Adrenal gland (tissue), 19 donors: ENCODE data around the gene MARCKS. TPM values are rescaled to one million over a fixed set of nuclear protein-coding genes. Genes with fewer than 3 reads are reported as not detected.

Source experiments
- DNase-seq, 7 donors: peaks; one replicate each; pipeline ENCODE4 v3.0.0-alpha.2; 2019 to 2020
- H3K27ac ChIP-seq, 5 donors: fragments of 200-600 bp; sonication (generic) in 4 of 5; 1 replicate in 3 of 5; 2 replicates in 2 of 5; pipeline versions ENCODE4 v1.5.1 to v1.8.0; 2016 to 2020; ENCODE audit warnings: mild to moderate bottlenecking in 1 of 5
- H3K27me3 ChIP-seq: fragments of 200-600 bp; 2 replicates; pipeline ENCODE4 v1.8.0; 2021
- H3K36me3 ChIP-seq, 2 donors: fragments of 200-600 bp; replicated peaks in 1 of 2; 1 replicate in 1 of 2; 2 replicates in 1 of 2; pipeline versions ENCODE4 v1.5.1 to v1.8.0; 2018 to 2022
- H3K4me1 ChIP-seq, 2 donors: fragments of 200-600 bp; replicated peaks in 1 of 2; 1 replicate in 1 of 2; 2 replicates in 1 of 2; pipeline versions ENCODE4 v1.5.1 to v1.8.0; 2018 to 2021
- H3K4me3 ChIP-seq, 4 donors: fragments of 200-600 bp; sonication (generic) in 3 of 4; one replicate each; pipeline ENCODE4 v1.5.1; 2016 to 2018
- H3K9me3 ChIP-seq, 3 donors: fragments of 200-600 bp; sonication (generic) in 1 of 3; replicated peaks in 1 of 3; 1 replicate in 2 of 3; 2 replicates in 1 of 3; pipeline versions ENCODE4 v1.5.1 to v1.8.0; 2016 to 2021
- POLR2A ChIP-seq, 2 donors: fragments of 450-650 bp; IDR thresholded peaks; one replicate each; pipeline ENCODE4 v1.6.1; 2017; ENCODE audit warnings: antibody characterized with exemption in 2 of 2, mild to moderate bottlenecking in 2 of 2, moderate library complexity in 1 of 2
- WGBS, 4 donors: extraction: QIAGEN DNeasy Blood & Tissue Kit in 2 of 4; methylation state at CpG; one replicate each; pipeline versions ENCODE4 v1.1.5 to v1.1.7; 2013 to 2017; 5-methylcytosine and 5-hydroxymethylcytosine counted together
- intact Hi-C, 2 donors: fragments of 100-400 bp; cut with DNase I; formaldehyde crosslinking; loops; one replicate each; pipeline versions ENCODE4 v1.14.1 to v1.15.0; 2022 to 2023
- long read RNA-seq, 10 donors: library from polyadenylated mRNA in 3 of 10; unstranded in 2 of 10; stranded (forward) in 1 of 10; transcript quantifications; one replicate each; pipeline ENCODE4 v2.0.0 and lab custom pipeline, GENCODE V29; 2021 to 2026
- polyA plus RNA-seq, 3 donors: library from polyadenylated mRNA; stranded (reverse); fragments of 200-250 nt in 2 of 3; fragments of 350-450 nt in 1 of 3; fragmentation: Illumina TruSeq in 1 of 3; extraction: RNeasy Lipid Tissue Mini Kit (QIAGEN cat#74804) in 1 of 3; gene quantifications; one replicate each; pipeline ENCODE4 v1.2.3, GENCODE V29; 2013 to 2014
- total RNA-seq, 9 donors: library from RNA; depleted of rRNA in 4 of 9; stranded (reverse); fragments of >200 nt in 4 of 9; fragments of 120-200 nt in 1 of 9; fragmentation: NEBNext Ultra II Directional in 1 of 9; extraction: Animal tissue kit (Norgen Biotek cat#: 25700) in 1 of 9; gene quantifications; one replicate each; pipeline versions ENCODE4 v1.1.0 to v1.2.4, GENCODE V29; 2013 to 2023
- TF ChIP-seq, protein P1 (sequence below), 6 experiments: fragments of 450-650 bp in 4 of 6; fragments of 200-600 bp in 2 of 6; sonication (generic) in 1 of 6; IDR thresholded peaks; 1 replicate in 5 of 6; 2 replicates in 1 of 6; pipeline versions ENCODE4 v1.5.1 to v1.8.0; 2016 to 2021; ENCODE audit warnings: antibody characterized with exemption in 6 of 6, mild to moderate bottlenecking in 2 of 6, moderate library complexity in 1 of 6
- donor health status: healthy with polysubstance abuse.
- donor health status: Bipolar disorder and iron deficiency.
- donor health status: DM: yes; HTN: yes; CAD: no.
- donor health status: DM: no; HTN: no; CAD: no.
- donor health status: DM: no; HTN: no; CAD: no.
- donor health status: DM: yes; HTN: yes; CAD: no.

MARCKS gene
- total RNA-seq = 10 to 100 TPM; 27.6 to 71.3 (median 43.4) TPM
- polyA plus RNA-seq = 10 to 100 TPM in 2 of 3 donors, 1 to 10 TPM in 1; 8.7 to 12.8 (median 12.3) TPM
- long read RNA-seq, donor 1, full-length matches to known transcripts = 25 of 25 reads
- long read RNA-seq, donor 1, partial matches to known transcripts = 0 of 25 reads
- long read RNA-seq, donor 1, other reads (novel, unspliced or antisense) = 0 of 25 reads
- long read RNA-seq, donor 2, full-length matches to known transcripts = 23 of 23 reads
- long read RNA-seq, donor 2, partial matches to known transcripts = 0 of 23 reads
- long read RNA-seq, donor 2, other reads (novel, unspliced or antisense) = 0 of 23 reads
- long read RNA-seq, donor 3, full-length matches to known transcripts = 27 of 40 reads
- long read RNA-seq, donor 3, partial matches to known transcripts = 13 of 40 reads
- long read RNA-seq, donor 3, other reads (novel, unspliced or antisense) = 0 of 40 reads
- long read RNA-seq, donor 4, partial matches to known transcripts = 0 of 7 reads
- long read RNA-seq, donor 4, other reads (novel, unspliced or antisense) = 7 of 7 reads
- long read RNA-seq, donor 5, full-length matches to known transcripts = 111 of 123 reads
- long read RNA-seq, donor 5, partial matches to known transcripts = 11 of 123 reads
- long read RNA-seq, donor 5, other reads (novel, unspliced or antisense) = 1 of 123 reads
- long read RNA-seq, donor 6, full-length matches to known transcripts = 2 of 14 reads
- long read RNA-seq, donor 6, partial matches to known transcripts = 0 of 14 reads
- long read RNA-seq, donor 6, other reads (novel, unspliced or antisense) = 12 of 14 reads
- long read RNA-seq, donor 7, full-length matches to known transcripts = 25 of 33 reads
- long read RNA-seq, donor 7, partial matches to known transcripts = 8 of 33 reads
- long read RNA-seq, donor 7, other reads (novel, unspliced or antisense) = 0 of 33 reads
- long read RNA-seq, donor 8, full-length matches to known transcripts = 66 of 66 reads
- long read RNA-seq, donor 8, partial matches to known transcripts = 0 of 66 reads
- long read RNA-seq, donor 8, other reads (novel, unspliced or antisense) = 0 of 66 reads
- long read RNA-seq, donor 9, full-length matches to known transcripts = 30 of 167 reads
- long read RNA-seq, donor 9, partial matches to known transcripts = 137 of 167 reads
- long read RNA-seq, donor 9, other reads (novel, unspliced or antisense) = 0 of 167 reads
- long read RNA-seq, donor 10, full-length matches to known transcripts = 41 of 41 reads
- long read RNA-seq, donor 10, partial matches to known transcripts = 0 of 41 reads
- long read RNA-seq, donor 10, other reads (novel, unspliced or antisense) = 0 of 41 reads

GRCh38 chr6:113856625-113857555 lies at the start of gene MARCKS:
TSS of gene MARCKS (plus strand) at chr6:113857345. CDS start at chr6:113857746, 401 bp downstream.
- intact Hi-C loops = no loop called here
- Histone ChIP-seq H3K4me3 (peak within 1 kb of the TSS in 3 of 4 donors; percentile 39 to 70 (median 68)), H3K4me1 (peaks cover 8 to 23% of the 10 kb centered on the region in 2 donors), H3K27me3 (peaks cover 6% of the 10 kb centered on the region), H3K9me3 (no peaks in the 10 kb centered on the region), H3K27ac (peak within 1 kb of the TSS; percentile 66 to 91 (median 84)), H3K36me3 (no peaks in the 10 kb centered on the region)
- TF ChIP-seq, protein P1, sequence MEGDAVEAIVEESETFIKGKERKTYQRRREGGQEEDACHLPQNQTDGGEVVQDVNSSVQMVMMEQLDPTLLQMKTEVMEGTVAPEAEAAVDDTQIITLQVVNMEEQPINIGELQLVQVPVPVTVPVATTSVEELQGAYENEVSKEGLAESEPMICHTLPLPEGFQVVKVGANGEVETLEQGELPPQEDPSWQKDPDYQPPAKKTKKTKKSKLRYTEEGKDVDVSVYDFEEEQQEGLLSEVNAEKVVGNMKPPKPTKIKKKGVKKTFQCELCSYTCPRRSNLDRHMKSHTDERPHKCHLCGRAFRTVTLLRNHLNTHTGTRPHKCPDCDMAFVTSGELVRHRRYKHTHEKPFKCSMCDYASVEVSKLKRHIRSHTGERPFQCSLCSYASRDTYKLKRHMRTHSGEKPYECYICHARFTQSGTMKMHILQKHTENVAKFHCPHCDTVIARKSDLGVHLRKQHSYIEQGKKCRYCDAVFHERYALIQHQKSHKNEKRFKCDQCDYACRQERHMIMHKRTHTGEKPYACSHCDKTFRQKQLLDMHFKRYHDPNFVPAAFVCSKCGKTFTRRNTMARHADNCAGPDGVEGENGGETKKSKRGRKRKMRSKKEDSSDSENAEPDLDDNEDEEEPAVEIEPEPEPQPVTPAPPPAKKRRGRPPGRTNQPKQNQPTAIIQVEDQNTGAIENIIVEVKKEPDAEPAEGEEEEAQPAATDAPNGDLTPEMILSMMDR (IDR thresholded peaks at IDR 0.05) = no peak
- TF ChIP-seq POLR2A (IDR thresholded peaks at IDR 0.05) = peak in 1 of 2 donors; percentile 46
- WGBS, 4 donors = 2 to 3% (median 2%) methylated on average over 42 to 49 of the region's 49 CpGs
- peak; percentile 38 to 86 (median 65) for DNase-seq

DNA sequence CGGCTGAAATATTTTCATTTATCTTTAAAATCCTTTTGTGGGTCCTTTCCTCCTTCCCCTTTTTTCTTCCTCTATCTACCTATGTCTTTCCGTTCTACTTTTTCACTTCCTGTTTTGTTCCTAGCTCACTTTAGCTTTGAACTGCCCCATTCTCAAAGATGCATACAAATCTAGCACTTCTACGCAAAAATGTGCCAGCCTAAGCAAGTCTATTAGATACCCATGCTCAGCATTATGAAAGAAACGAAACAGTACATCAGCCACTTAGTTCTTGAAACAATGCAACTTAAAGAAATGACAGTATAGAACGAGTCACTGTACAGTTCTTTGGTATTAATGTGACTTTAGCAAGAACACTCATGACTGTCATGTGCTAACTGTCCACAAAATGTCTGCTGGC lies 47.3 kb upstream of the MARCKS start:
- Histone ChIP-seq H3K27ac (peak overlapping the region in 1 of 5 donors; percentile 13), H3K4me3 (no peak overlapping the region), H3K36me3 (no peaks in the 10 kb centered on the region), H3K9me3 (no peaks in the 10 kb centered on the region), H3K27me3 (no peaks in the 10 kb centered on the region), H3K4me1 (no peaks in the 10 kb centered on the region)
- DNase-seq = no peak
- WGBS, 4 donors = 67 to 74% (median 70%) methylated on average over 5 of the region's 5 CpGs
- intact Hi-C loops = no loop called here
- TF ChIP-seq, protein P1 (IDR thresholded peaks at IDR 0.05) = no peak
- no peak for TF ChIP-seq POLR2A (IDR thresholded peaks at IDR 0.05)

DNA sequence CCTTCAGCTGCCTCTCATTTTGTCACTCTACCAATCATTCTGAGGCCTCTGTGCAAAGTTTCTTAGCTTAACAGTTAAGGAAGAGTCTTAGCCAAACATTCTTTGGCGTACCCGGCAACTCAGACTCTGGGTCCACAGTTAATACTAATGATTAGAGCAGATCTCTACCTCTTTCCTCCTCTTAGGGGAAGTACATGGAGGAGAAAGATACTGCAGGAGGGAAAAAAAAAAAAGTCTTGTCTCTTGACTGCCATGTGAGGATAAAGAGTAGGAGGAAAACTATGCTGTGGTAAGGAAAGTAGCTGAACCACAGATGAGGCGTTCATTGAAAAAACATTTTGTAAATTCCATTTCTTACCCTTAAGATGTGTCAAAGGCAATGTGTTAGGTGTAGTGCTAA lies 44.0 kb upstream of the MARCKS start:
- Histone ChIP-seq H3K4me1 (no peaks in the 10 kb centered on the region), H3K4me3 (no peak overlapping the region)
- WGBS, 4 donors = 74 to 84% (median 79%) methylated on average over 3 of the region's 3 CpGs

More for the DNA sequence above, 44.0 kb upstream of the MARCKS start:
- no peaks in the 10 kb centered on the region for H3K9me3 ChIP-seq
- no peak overlapping the region for H3K27ac ChIP-seq
- no peaks in the 10 kb centered on the region for H3K27me3 ChIP-seq
- TF ChIP-seq, protein P1 (IDR thresholded peaks at IDR 0.05) = no peak
- no peak for TF ChIP-seq POLR2A (IDR thresholded peaks at IDR 0.05)
- intact Hi-C loops = no loop called here
- no peaks in the 10 kb centered on the region for H3K36me3 ChIP-seq
- DNase-seq = no peak
